ENCODE results near the gene GRPR.
"Not testable (repeated sequence)": the region's sequence is repeated elsewhere in the genome, so short reads cannot be mapped to it uniquely, and the experiment has no call there.

GRPR gene

DNA sequence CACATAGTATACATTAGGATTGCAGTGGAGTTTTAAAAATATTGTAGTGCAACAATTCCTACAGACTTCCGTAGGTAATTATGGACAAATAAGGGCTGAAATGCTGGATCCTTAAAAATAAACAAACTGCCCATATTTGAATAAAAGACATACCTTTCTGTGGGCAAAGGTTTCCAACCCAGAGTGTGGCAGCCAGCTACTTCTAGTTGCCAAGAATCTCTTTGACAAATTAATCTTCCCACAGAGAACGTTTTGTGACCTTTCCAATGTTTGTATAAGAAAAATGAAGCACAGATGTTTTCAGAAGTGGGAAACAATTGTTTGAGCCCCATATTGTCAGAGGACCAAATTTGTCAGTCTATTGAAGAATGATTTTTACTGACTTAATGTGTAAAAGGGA is 21.1 kb downstream of the GRPR start:
- Mint-ChIP-seq H3K36me3 (no peaks in the 10 kb centered on the region), H3K27ac (no peak overlapping the region), H3K4me1 (no peaks in the 10 kb centered on the region), H3K9me3 (no peaks in the 10 kb centered on the region), H3K4me3 (no peak overlapping the region), H3K27me3 (peaks cover 2% of the 10 kb centered on the region)
- DNase-seq (ENCODE audit: low spot score in 2 of 2), result no peak
- no peak for ATAC-seq (ENCODE audit: low read depth)

DNA sequence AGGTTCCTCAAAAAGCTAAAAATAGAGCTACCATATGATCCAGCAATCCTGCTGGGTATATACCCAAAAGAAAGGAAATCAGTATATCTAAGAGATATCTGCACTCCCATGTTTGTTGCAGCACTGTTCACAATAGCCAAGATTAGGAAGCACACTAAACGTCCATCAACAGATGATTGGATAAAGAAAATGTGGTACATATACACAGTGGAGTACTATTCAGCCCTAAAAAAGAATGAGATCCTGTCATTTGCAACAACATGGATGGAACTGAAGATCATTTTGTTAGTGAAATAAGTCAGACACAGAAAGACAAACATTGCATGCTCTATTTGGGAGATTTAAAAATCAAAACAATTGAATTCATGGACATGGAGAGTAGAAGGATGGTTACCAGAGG is 21.7 kb downstream of the GRPR start:
- H3K4me1 Mint-ChIP-seq; H3K27ac Mint-ChIP-seq; ATAC-seq (ENCODE audit: low read depth); DNase-seq (ENCODE audit: low spot score in 2 of 2); H3K27me3 Mint-ChIP-seq; H3K36me3 Mint-ChIP-seq; H3K9me3 Mint-ChIP-seq; H3K4me3 Mint-ChIP-seq: not testable (repeated sequence)

DNA sequence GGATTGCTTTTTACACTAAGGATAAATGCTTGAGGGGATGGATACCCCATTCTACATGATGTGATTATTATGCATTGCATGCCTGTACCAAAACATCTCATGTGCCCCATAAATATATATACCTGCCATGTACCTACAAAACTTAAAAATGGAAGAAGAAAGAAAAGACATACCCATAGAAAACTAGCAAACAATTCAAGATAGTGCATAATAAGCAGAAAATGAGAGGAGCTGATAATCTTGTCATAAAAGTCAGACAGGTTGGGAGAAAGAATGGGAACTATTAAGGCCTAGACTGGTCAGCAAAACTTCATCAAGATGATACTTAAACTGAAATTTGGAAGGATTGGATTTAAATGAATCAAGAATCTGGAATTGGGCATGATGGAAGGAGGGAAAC is 22.3 kb downstream of the GRPR start:
- Mint-ChIP-seq H3K27me3 (peaks cover 2% of the 10 kb centered on the region), H3K4me3 (no peak overlapping the region), H3K36me3 (no peaks in the 10 kb centered on the region), H3K9me3 (no peaks in the 10 kb centered on the region), H3K27ac (no peak overlapping the region), H3K4me1 (no peaks in the 10 kb centered on the region)
- DNase-seq (ENCODE audit: low spot score in 2 of 2) (no peak), ATAC-seq (ENCODE audit: low read depth) (no peak)

DNA sequence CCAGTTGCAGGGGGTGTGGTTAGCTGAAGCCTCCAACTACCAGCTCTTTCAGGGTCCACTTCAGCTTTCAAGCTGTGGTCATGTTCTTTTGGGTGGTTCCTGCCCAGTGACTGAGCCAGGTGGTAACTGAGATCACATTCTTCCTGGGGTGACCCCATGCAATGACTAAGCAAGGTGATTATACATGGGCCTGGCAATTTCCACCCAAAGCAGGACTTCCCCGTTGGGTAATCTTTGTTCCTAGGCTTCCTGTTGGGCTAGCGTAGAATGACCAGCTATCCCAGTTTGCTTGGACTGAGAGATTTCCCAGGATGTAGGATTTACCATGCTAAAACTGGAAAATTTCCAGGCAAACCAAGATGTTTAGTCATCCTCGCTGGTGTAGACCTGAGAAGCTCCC is 25.5 kb downstream of the GRPR start:
- Mint-ChIP-seq H3K4me3 (no peak overlapping the region), H3K9me3 (no peaks in the 10 kb centered on the region), H3K27ac (no peak overlapping the region), H3K4me1 (no peaks in the 10 kb centered on the region), H3K36me3 (no peaks in the 10 kb centered on the region), H3K27me3 (no peaks in the 10 kb centered on the region)
- ATAC-seq (ENCODE audit: low read depth) (no peak), DNase-seq (ENCODE audit: low spot score in 2 of 2) (no peak)

DNA sequence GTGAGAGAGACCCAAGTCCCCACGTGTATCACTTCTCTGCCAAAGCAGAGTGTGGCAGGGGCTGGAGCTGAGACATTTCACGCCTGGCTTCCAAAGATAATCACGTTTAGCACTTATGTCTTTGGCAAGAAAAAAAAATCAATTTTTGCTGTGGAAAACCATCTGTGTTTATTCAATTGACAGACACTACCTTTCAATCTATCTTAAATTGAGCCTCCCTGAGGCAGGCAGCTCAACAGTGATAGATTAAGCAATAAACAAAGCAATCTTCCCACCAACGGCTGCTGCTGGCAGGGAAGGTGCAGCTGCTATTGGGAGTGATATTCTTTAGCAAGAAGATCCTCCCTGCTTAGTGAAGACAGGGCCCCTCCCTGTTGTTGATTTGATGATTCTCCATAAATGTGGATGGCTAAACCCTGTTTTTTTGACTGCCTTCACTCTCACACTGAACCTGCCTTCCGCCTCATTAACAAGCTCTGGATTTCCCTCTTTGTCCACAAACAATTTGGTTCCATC is 32.3 kb downstream of the GRPR start:
- Mint-ChIP-seq H3K4me1 (no peaks in the 10 kb centered on the region), H3K9me3 (no peaks in the 10 kb centered on the region), H3K36me3 (no peaks in the 10 kb centered on the region), H3K27me3 (no peaks in the 10 kb centered on the region), H3K4me3 (no peak overlapping the region), H3K27ac (no peak overlapping the region)
- DNase-seq (ENCODE audit: low spot score in 2 of 2), result no peak
- ATAC-seq (ENCODE audit: low read depth), result no peak

DNA sequence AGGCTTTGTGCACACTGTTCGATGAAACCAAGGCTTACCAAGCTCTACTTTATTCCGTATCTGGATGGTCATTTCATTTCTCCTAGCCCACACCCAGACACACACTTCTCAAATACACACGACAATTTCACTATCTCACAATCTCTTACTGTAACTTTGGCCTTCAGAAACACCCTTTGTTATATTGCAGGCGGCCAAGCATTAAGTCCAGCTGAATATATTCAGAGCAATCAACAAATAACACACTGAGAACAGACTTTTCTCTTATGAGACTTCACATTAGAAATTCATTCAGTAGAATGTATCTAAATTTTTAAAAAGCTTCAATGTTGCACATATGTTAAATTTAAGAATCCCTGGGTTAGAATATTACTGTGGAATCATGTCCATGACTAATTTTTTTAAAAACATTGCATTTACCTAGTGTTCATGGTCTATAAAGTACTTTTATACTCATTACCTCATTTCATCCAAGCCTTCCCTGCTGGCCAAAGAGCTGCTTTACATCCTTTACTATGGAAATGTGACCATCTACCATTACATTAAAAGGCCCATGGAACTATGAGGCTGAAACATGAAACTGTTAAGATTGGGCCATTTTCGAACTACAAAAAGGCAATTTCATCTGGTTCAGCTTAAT is 33.4 kb downstream of the GRPR start:
- Mint-ChIP-seq H3K27ac (no peak overlapping the region), H3K36me3 (no peaks in the 10 kb centered on the region), H3K9me3 (no peaks in the 10 kb centered on the region), H3K4me1 (no peaks in the 10 kb centered on the region), H3K27me3 (no peaks in the 10 kb centered on the region), H3K4me3 (no peak overlapping the region)
- DNase-seq (ENCODE audit: low spot score in 2 of 2) (no peak), ATAC-seq (ENCODE audit: low read depth) (no peak)

DNA sequence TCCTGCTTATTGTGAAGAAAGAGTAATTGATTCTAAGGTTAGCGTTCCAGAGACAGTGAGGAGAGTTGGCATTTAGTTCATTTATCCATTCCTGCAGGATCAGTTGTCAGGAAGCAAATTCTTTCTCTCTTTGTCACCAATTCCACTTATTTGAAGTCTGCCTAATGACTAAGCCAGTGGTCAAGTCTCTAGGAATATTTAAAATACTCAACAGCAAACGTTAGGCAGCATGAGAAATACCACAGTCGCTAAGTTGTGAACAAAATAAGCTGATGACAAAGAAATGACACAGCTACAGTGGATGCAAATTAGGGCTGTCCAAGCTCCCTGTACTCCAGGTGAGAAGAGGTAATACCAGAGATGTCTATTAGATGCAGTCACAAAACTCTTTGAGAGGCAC is 37.4 kb downstream of the GRPR start:
- Mint-ChIP-seq H3K4me1 (peaks cover 4% of the 10 kb centered on the region), H3K36me3 (peaks cover 2% of the 10 kb centered on the region), H3K27ac (no peak overlapping the region), H3K9me3 (no peaks in the 10 kb centered on the region), H3K27me3 (peaks cover 6% of the 10 kb centered on the region), H3K4me3 (no peak overlapping the region)
- ATAC-seq (ENCODE audit: low read depth), result no peak
- DNase-seq (ENCODE audit: low spot score in 2 of 2), result no peak

DNA sequence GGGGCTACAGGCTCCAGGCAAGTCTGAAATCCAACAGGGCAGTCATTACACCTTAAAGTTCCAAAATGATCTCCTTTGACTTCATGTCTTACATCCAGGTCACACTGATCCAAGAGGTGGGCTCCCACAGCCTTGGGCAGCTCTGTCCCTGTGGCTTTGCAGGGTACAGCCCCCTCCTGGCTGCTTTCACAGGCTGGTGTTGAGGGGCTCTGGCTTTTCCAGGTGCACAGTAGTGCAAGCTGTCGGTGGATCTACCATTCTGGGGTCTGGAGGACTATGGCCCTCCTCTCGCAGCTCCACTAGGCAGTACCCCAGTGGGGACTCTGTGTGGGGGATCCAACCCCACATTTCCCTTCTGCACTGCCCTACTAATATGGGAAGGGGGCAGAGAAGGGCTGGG is 37.8 kb downstream of the GRPR start:
- H3K4me3 Mint-ChIP-seq; DNase-seq (ENCODE audit: low spot score in 2 of 2); H3K27me3 Mint-ChIP-seq; H3K9me3 Mint-ChIP-seq; H3K4me1 Mint-ChIP-seq; ATAC-seq (ENCODE audit: low read depth); H3K36me3 Mint-ChIP-seq; H3K27ac Mint-ChIP-seq: not testable (repeated sequence)

DNA sequence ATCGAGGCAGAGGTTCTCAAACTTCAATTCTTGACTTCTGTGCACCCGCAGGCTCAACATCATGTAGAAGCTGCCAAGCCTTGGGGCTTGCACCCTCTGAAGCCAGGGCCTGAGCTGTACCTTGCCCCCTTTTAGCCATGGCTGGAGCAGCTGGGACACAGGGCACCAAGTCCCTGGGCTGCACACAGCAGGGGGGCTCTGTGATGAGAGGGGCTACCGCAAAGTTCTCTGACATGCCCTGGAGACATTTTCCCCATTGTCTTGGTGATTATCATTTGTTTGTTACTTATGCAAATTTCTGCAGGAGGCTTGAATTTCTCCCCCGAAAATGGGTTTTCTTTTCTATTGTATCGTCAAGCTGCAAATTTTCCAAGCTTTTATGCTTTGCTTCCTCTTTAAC is 39.0 kb downstream of the GRPR start:
- H3K4me3 Mint-ChIP-seq, result no peak overlapping the region

DNA sequence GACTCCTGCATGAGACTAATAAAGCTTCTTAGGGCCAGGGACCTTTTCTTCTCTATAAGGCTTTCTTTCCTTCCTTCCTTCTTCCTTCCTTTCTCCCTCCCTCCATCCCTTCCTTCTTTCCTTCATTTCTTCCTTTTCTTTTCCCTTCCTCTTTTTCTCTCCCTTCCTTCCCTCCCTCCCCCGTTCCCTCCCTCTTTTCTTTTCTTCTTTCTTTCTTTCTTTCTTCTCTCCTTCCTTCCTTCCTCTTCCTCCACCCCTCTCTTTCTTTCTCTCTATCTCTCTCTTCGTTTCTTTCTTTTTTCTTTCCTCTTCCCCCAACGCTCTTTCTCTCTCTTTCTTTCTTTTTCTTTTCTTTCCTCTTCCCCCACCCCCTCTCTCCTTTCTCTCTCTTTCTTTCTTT is 41.4 kb downstream of the GRPR start:
- Mint-ChIP-seq H3K27ac (no peak overlapping the region), H3K4me3 (no peak overlapping the region), H3K4me1 (peaks cover 4% of the 10 kb centered on the region), H3K36me3 (peaks cover 2% of the 10 kb centered on the region), H3K27me3 (peaks cover 10% of the 10 kb centered on the region), H3K9me3 (no peaks in the 10 kb centered on the region)
- ATAC-seq (ENCODE audit: low read depth) (no peak), DNase-seq (ENCODE audit: low spot score in 2 of 2) (no peak)

More for the DNA sequence above, 39.0 kb downstream of the GRPR start:
- no peak overlapping the region for H3K27ac Mint-ChIP-seq
- H3K36me3 Mint-ChIP-seq, result peaks cover 2% of the 10 kb centered on the region
- ATAC-seq (ENCODE audit: low read depth), result no peak
- no peaks in the 10 kb centered on the region for H3K9me3 Mint-ChIP-seq
- peaks cover 6% of the 10 kb centered on the region for H3K27me3 Mint-ChIP-seq
- peaks cover 4% of the 10 kb centered on the region for H3K4me1 Mint-ChIP-seq
- no peak for DNase-seq (ENCODE audit: low spot score in 2 of 2)

DNA sequence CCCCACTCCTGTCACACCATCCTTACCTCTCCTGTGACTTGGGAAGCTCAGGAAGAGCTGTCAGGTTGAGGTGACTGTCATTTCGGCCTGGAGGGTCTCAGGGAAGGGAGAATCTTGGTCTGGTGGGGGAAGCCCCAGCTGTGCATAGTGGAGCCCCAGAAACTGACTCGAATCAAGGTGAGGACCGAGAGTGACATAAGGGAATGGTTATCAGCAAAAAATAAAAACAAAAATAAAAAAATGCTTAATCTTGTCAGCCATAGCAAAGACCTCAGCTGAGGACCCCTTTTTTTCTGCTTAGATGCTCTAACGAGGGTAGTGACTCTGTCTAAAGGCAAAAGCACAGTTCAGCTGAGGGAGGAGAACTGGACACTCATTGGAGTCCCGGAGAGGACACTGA is 43.8 kb downstream of the GRPR start, which contains the start of gene MAGEB17:
MAGEB17 (plus strand) TSS at position 301 of the 400 bp plus-strand sequence. CDS start 2,902 bp downstream, outside the sequence.
- ATAC-seq (ENCODE audit: low read depth), result no peak
- H3K27me3 Mint-ChIP-seq, result peaks cover 10% of the 10 kb centered on the region
- H3K27ac Mint-ChIP-seq, result no peak within 1 kb of the TSS
- peaks cover 4% of the 10 kb centered on the region for H3K4me1 Mint-ChIP-seq
- DNase-seq (ENCODE audit: low spot score in 2 of 2), result no peak
- H3K4me3 Mint-ChIP-seq, result no peak within 1 kb of the TSS
- H3K36me3 Mint-ChIP-seq, result peaks cover 2% of the 10 kb centered on the region
- H3K9me3 Mint-ChIP-seq, result no peaks in the 10 kb centered on the region

DNA sequence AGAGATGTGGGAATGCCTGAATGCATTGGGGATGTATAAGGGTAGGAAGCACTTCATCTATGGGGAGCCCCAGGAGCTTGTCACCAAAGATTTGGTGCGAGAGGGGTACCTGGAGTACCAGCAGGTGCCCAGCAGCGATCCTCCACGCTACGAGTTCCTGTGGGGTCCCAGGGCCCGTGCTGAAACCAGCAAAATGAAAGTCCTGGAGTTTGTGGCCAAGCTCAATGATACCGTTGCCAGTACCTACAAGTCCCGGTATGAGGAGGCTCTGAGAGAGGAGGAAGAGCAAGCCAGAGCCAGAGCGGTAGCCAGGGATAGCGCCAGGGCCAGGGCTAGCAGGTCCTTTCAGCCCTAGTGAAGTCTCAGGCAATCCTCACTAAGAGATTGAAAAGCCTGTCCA is 47.7 kb downstream of the GRPR start:
- H3K4me3 Mint-ChIP-seq, result no peak overlapping the region
- H3K4me1 Mint-ChIP-seq, result no peaks in the 10 kb centered on the region
- ATAC-seq (ENCODE audit: low read depth), result no peak
- no peak overlapping the region for H3K27ac Mint-ChIP-seq
- peaks cover 4% of the 10 kb centered on the region for H3K27me3 Mint-ChIP-seq
- no peaks in the 10 kb centered on the region for H3K9me3 Mint-ChIP-seq
- DNase-seq (ENCODE audit: low spot score in 2 of 2), result no peak
- H3K36me3 Mint-ChIP-seq, result no peaks in the 10 kb centered on the region

DNA sequence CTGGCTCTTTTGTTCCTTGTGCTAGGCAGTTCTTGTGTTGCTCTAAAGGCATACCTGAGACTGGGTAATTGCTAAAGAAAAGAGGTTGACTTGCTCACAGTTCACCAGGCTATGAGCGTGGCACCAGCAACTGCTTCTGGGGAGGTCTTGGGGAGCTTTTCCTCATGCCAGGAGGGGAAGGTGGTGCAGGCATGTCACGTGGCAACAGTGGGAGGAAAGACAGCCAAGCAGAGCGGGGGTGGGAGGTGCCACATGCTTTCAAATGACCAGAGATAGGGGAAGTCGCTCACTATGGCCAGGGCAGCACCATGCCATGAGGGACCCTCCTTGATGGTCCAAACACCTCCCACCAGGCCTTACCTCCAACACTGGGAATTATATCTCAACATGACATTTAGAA is 48.6 kb downstream of the GRPR start:
- H3K4me1 Mint-ChIP-seq, result no peaks in the 10 kb centered on the region
- no peaks in the 10 kb centered on the region for H3K9me3 Mint-ChIP-seq
- H3K36me3 Mint-ChIP-seq, result no peaks in the 10 kb centered on the region
- peaks cover 4% of the 10 kb centered on the region for H3K27me3 Mint-ChIP-seq
- DNase-seq (ENCODE audit: low spot score in 2 of 2) (no peak), ATAC-seq (ENCODE audit: low read depth) (no peak)
- no peak overlapping the region for H3K4me3 Mint-ChIP-seq
- no peak overlapping the region for H3K27ac Mint-ChIP-seq

DNA sequence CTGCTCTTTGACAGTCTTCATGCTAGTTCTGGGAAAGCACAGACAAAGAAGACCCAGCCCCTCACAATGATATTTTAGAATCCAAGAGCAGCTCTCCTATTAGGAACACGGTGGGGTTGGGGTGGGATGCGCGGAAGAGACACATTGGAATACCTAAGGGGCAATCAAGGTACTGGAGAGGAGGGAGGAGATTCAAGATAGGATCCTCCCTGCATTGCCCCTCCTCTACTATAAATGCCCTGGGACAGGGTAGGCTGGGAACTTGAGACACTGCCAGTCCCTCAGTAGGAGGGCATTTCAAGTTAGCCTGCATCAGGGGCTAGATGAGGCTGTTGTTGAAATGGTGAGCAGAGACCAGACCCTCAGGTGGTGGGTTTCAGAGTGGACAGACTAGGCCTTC is 49.0 kb downstream of the GRPR start:
- H3K4me3 Mint-ChIP-seq, result no peak overlapping the region
- H3K4me1 Mint-ChIP-seq, result no peaks in the 10 kb centered on the region
- H3K27me3 Mint-ChIP-seq, result peaks cover 4% of the 10 kb centered on the region
- ATAC-seq (ENCODE audit: low read depth), result no peak
- no peak overlapping the region for H3K27ac Mint-ChIP-seq
- no peaks in the 10 kb centered on the region for H3K9me3 Mint-ChIP-seq
- H3K36me3 Mint-ChIP-seq, result no peaks in the 10 kb centered on the region
- no peak for DNase-seq (ENCODE audit: low spot score in 2 of 2)

DNA sequence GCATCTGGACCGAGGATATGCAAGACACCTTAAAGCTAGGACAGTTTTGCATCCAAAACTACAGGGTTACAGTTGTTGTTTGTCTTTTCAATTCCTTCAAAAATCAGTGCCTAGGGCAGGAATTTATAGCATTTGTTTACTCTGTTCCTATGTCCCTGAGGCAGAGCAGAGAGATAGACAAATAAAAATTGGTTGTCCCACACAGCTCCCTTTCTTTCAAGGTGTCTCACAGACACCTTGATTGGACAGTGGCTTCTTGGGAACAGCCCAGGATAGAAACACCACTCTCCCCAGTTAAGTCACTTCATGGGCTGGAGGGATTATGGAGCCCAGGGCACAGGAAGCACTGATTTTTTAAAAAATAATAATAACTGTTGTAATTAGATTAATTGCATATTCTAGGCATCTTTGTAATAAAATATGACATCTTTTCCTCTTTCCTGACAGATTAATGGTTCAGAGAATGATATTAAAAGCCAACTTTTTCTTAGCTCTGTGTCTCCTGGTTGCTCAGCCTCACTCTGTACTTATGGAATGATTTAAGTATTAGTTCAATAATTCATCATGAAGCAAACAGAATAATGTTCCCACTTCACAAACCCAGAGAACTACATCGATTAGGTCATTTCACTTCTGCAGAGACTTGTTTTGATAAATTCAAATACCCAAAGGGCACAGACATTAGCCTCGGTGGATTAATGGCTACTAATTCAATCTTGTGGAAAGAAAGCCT is 52.1 kb downstream of the GRPR start:
- H3K36me3 Mint-ChIP-seq, result no peaks in the 10 kb centered on the region
- ATAC-seq (ENCODE audit: low read depth) (no peak), DNase-seq (ENCODE audit: low spot score in 2 of 2) (no peak)
- H3K4me1 Mint-ChIP-seq, result no peaks in the 10 kb centered on the region
- no peak overlapping the region for H3K4me3 Mint-ChIP-seq
- no peaks in the 10 kb centered on the region for H3K27me3 Mint-ChIP-seq
- no peaks in the 10 kb centered on the region for H3K9me3 Mint-ChIP-seq
- no peak overlapping the region for H3K27ac Mint-ChIP-seq
